DND-41 (cell line): ENCODE results near the gene PDE4D.

Experiments
- CTCF ChIP-seq: IDR thresholded peaks from 2 replicates; pipeline ENCODE4 v1.5.1; 2012; ENCODE audit warnings: borderline replicate concordance, low read length, moderate library complexity, mild to moderate bottlenecking; ENCODE audit not compliant: poor library complexity, severe bottlenecking; ENCODE audit errors: extremely low read depth
- EZH2 ChIP-seq: IDR thresholded peaks from 3 replicates; pipeline ENCODE4 v1.6.1; 2012; ENCODE audit warnings: borderline replicate concordance, low read depth, mild to moderate bottlenecking, moderate library complexity, low read length, inconsistent platforms; ENCODE audit not compliant: severe bottlenecking

- TF ChIP-seq EZH2 (no peak), CTCF (no peak)
Measured at GRCh38 chr5:59466271-59466670, 427.3 kb downstream of the PDE4D start.
